ENCODE data around the gene TMEM247.

GRCh38 chr2:46459694-46460093 lies 19.7 kb upstream of the TMEM247 start:
- TF ChIP-seq, protein P1, sequence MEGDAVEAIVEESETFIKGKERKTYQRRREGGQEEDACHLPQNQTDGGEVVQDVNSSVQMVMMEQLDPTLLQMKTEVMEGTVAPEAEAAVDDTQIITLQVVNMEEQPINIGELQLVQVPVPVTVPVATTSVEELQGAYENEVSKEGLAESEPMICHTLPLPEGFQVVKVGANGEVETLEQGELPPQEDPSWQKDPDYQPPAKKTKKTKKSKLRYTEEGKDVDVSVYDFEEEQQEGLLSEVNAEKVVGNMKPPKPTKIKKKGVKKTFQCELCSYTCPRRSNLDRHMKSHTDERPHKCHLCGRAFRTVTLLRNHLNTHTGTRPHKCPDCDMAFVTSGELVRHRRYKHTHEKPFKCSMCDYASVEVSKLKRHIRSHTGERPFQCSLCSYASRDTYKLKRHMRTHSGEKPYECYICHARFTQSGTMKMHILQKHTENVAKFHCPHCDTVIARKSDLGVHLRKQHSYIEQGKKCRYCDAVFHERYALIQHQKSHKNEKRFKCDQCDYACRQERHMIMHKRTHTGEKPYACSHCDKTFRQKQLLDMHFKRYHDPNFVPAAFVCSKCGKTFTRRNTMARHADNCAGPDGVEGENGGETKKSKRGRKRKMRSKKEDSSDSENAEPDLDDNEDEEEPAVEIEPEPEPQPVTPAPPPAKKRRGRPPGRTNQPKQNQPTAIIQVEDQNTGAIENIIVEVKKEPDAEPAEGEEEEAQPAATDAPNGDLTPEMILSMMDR (IDR thresholded peaks at IDR 0.05): no peak
- TF ChIP-seq POLR2A (IDR thresholded peaks at IDR 0.05) (no peak), POLR2AphosphoS5 (IDR thresholded peaks at IDR 0.05) (peak; percentile 23)
